PFSK-1 (cell line): ENCODE measurements around the gene PHACTR3.

Experiments
- FOXP2 ChIP-seq: optimal IDR thresholded peaks from 2 replicates; pipeline ENCODE3; 2011; ENCODE audit warnings: borderline replicate concordance, control low read depth, inconsistent platforms; ENCODE audit not compliant: insufficient read depth; ENCODE audit errors: extremely low read length, extremely low read depth
- POLR2AphosphoS5 ChIP-seq: IDR thresholded peaks from 2 replicates; pipeline ENCODE4 v1.6.1; 2012; ENCODE audit warnings: low read depth, mild to moderate bottlenecking, control low read depth, low read length, moderate library complexity
- REST ChIP-seq, 2 experiments: IDR thresholded peaks; 2 replicates each; pipeline versions ENCODE4 v1.6.1 to v1.8.0; 2011 to 2012; ENCODE audit warnings: low read depth in 2 of 2, low read length in 2 of 2, control low read depth in 1 of 2, inconsistent platforms in 1 of 2, mild to moderate bottlenecking in 1 of 2, moderate library complexity in 1 of 2; ENCODE audit not compliant: insufficient read depth in 1 of 2
- SIN3A ChIP-seq: IDR thresholded peaks from 2 replicates; pipeline ENCODE4 v1.6.1; 2012; ENCODE audit warnings: mild to moderate bottlenecking, low read length, moderate library complexity, borderline replicate concordance; ENCODE audit not compliant: insufficient read depth
- TAF1 ChIP-seq: IDR thresholded peaks from 2 replicates; pipeline ENCODE4 v1.6.1; 2012; ENCODE audit warnings: low read length, control low read depth, borderline replicate concordance; ENCODE audit not compliant: insufficient read depth

Gene PHACTR3

GRCh38 chr20:59608396-59608795, 4.1 kb downstream of the PHACTR3 start:
- TF ChIP-seq POLR2AphosphoS5 (no peak), REST (IDR thresholded peaks at IDR 0.05; ENCODE audit: insufficient read depth in 1 of 2, low read depth in 2 of 2, low read length in 2 of 2) (no peak), SIN3A (no peak), TAF1 (no peak)

- TF ChIP-seq POLR2AphosphoS5 (no peak), SIN3A (no peak), REST (IDR thresholded peaks at IDR 0.05; ENCODE audit: insufficient read depth in 1 of 2, low read depth in 2 of 2, low read length in 2 of 2) (no peak), TAF1 (no peak), FOXP2 (no peak)
Measured at GRCh38 chr20:59608871-59609270, 4.5 kb downstream of the PHACTR3 start.

GRCh38 chr20:59611286-59611685, 6.9 kb downstream of the PHACTR3 start:
- TF ChIP-seq SIN3A (no peak), FOXP2 (no peak), POLR2AphosphoS5 (no peak), REST (IDR thresholded peaks at IDR 0.05; ENCODE audit: insufficient read depth in 1 of 2, low read depth in 2 of 2, low read length in 2 of 2) (no peak), TAF1 (no peak)

- no peak for TF ChIP-seq SIN3A
- TF ChIP-seq FOXP2 = no peak
- no peak for TF ChIP-seq POLR2AphosphoS5
- TF ChIP-seq TAF1 = no peak
- no peak for TF ChIP-seq REST (IDR thresholded peaks at IDR 0.05; ENCODE audit: insufficient read depth in 1 of 2, low read depth in 2 of 2, low read length in 2 of 2)
Measured at GRCh38 chr20:59613861-59614260, 9.5 kb downstream of the PHACTR3 start.

- TF ChIP-seq POLR2AphosphoS5 (no peak), REST (IDR thresholded peaks at IDR 0.05; ENCODE audit: insufficient read depth in 1 of 2, low read depth in 2 of 2, low read length in 2 of 2) (no peak)
Measured at GRCh38 chr20:59614714-59615113, 10.4 kb downstream of the PHACTR3 start.
